Neural progenitor cell (in vitro differentiated cells): ENCODE results near the gene FGFR2. TPM values are rescaled to one million over a fixed set of nuclear protein-coding genes. Genes with fewer than 3 reads are reported as not detected.

Experiments
- DNase-seq: peaks from one replicate; pipeline ENCODE4 v3.0.0-alpha.2; 2016; ENCODE audit warnings: low spot score
- H2AFZ ChIP-seq: fragments of 200-600 bp; sonication (generic); replicated peaks from 2 replicates; pipeline ENCODE4 v1.6.1; 2016; ENCODE audit warnings: antibody characterized with exemption
- H3F3A ChIP-seq: fragments of 200-600 bp; sonication (generic); 2 replicates; pipeline ENCODE4 v1.6.1; 2016; ENCODE audit warnings: antibody characterized with exemption, low read depth
- H3K27ac ChIP-seq: fragments of 200-600 bp; sonication (generic); 2 replicates; pipeline ENCODE4 v1.5.1; 2016; ENCODE audit warnings: mild to moderate bottlenecking
- H3K27me3 ChIP-seq: fragments of 200-600 bp; sonication (generic); 2 replicates; pipeline ENCODE4 v1.6.1; 2016; ENCODE audit warnings: mild to moderate bottlenecking, moderate library complexity
- H3K36me3 ChIP-seq: fragments of 200-600 bp; sonication (generic); 2 replicates; pipeline ENCODE4 v1.5.1; 2016
- H3K4me1 ChIP-seq: fragments of 200-600 bp; sonication (generic); 2 replicates; pipeline ENCODE4 v1.6.1; 2016; ENCODE audit warnings: mixed run types
- H3K4me2 ChIP-seq: fragments of 200-600 bp; sonication (generic); 2 replicates; pipeline ENCODE4 v1.6.1; 2016
- H3K4me3 ChIP-seq: fragments of 200-600 bp; sonication (generic); 2 replicates; pipeline ENCODE4 v1.5.1; 2016
- H3K79me2 ChIP-seq: fragments of 200-600 bp; sonication (generic); 2 replicates; pipeline ENCODE4 v1.6.1; 2016; ENCODE audit warnings: low read depth
- H3K9ac ChIP-seq: fragments of 200-600 bp; sonication (generic); 2 replicates; pipeline ENCODE4 v1.6.1; 2016
- H3K9me3 ChIP-seq: fragments of 200-600 bp; sonication (generic); 2 replicates; pipeline ENCODE4 v1.5.1; 2016; ENCODE audit warnings: low read depth
- H4K20me1 ChIP-seq: fragments of 200-600 bp; sonication (generic); 2 replicates; pipeline ENCODE4 v1.6.1; 2016; ENCODE audit warnings: low read depth
- H3K27ac Mint-ChIP-seq: 3 replicates; pipeline ENCODE4 v1.8.0; 2021; ENCODE audit warnings: mixed read lengths
- H3K27me3 Mint-ChIP-seq: 2 replicates; pipeline ENCODE4 v1.8.0; 2022; ENCODE audit warnings: low read depth, mild to moderate bottlenecking, inconsistent platforms, moderate library complexity, mixed read lengths; ENCODE audit not compliant: insufficient read depth
- H3K36me3 Mint-ChIP-seq: 3 replicates; pipeline ENCODE4 v1.8.0; 2021; ENCODE audit warnings: mixed read lengths
- H3K4me1 Mint-ChIP-seq: 3 replicates; pipeline ENCODE4 v1.8.0; 2021; ENCODE audit warnings: mixed read lengths
- H3K4me3 Mint-ChIP-seq: 3 replicates; pipeline ENCODE4 v1.8.0; 2021; ENCODE audit warnings: mild to moderate bottlenecking, moderate library complexity, mixed read lengths
- H3K9me3 Mint-ChIP-seq: 3 replicates; pipeline ENCODE4 v1.8.0; 2020; ENCODE audit warnings: mixed read lengths
- CTCF ChIP-seq: fragments of 200-600 bp; sonication (generic); IDR thresholded peaks from 2 replicates; pipeline ENCODE4 v1.5.1; 2017; ENCODE audit warnings: antibody characterized with exemption, mild to moderate bottlenecking
- EZH2 ChIP-seq: fragments of 200-600 bp; sonication (generic); IDR thresholded peaks from 2 replicates; pipeline ENCODE4 v1.6.1; 2017; ENCODE audit warnings: antibody characterized with exemption, mild to moderate bottlenecking, moderate library complexity
- EZH2phosphoT487 ChIP-seq: fragments of 200-600 bp; sonication (generic); IDR thresholded peaks from 2 replicates; pipeline ENCODE4 v1.6.1; 2017; ENCODE audit warnings: antibody characterized with exemption
- total RNA-seq: library from RNA; depleted of rRNA; stranded (reverse); fragments of >200 nt; gene quantifications from 2 replicates; pipeline ENCODE4 v1.2.3, GENCODE V29; 2015; ENCODE audit warnings: low replicate concordance

The FGFR2 gene
- total RNA-seq, 1 donor from 2014 or later = 99.1 TPM

- no peak overlapping the region for H3K4me3 ChIP-seq
- no peaks in the 10 kb centered on the region for H3F3A ChIP-seq
- peaks cover 16% of the 10 kb centered on the region for H3K27me3 Mint-ChIP-seq
- H3K27ac Mint-ChIP-seq = peak overlapping the region; percentile 13
- no peaks in the 10 kb centered on the region for H3K9me3 ChIP-seq
- H3K36me3 Mint-ChIP-seq = no peaks in the 10 kb centered on the region
- TF ChIP-seq CTCF (no peak), EZH2phosphoT487 (no peak), EZH2 (no peak)
- H3K79me2 ChIP-seq = no peaks in the 10 kb centered on the region
- peaks cover 21% of the 10 kb centered on the region for H3K27me3 ChIP-seq
- no peaks in the 10 kb centered on the region for H3K36me3 ChIP-seq
- no peaks in the 10 kb centered on the region for H3K4me1 ChIP-seq
- no peak overlapping the region for H2AFZ ChIP-seq
- H4K20me1 ChIP-seq = no peaks in the 10 kb centered on the region
- H3K4me3 Mint-ChIP-seq = peak overlapping the region; percentile 50
- no peak for DNase-seq
- H3K9ac ChIP-seq = no peak overlapping the region
- H3K4me2 ChIP-seq = no peak overlapping the region
- no peaks in the 10 kb centered on the region for H3K9me3 Mint-ChIP-seq
- H3K27ac ChIP-seq = no peak overlapping the region
- peaks cover 9% of the 10 kb centered on the region for H3K4me1 Mint-ChIP-seq
Measured at GRCh38 chr10:121609426-121610380, 11.5 kb upstream of the FGFR2 start.

GRCh38 chr10:121608469-121609190, 10.4 kb upstream of the FGFR2 start:
- Histone ChIP-seq H3K36me3 (no peaks in the 10 kb centered on the region), H3K4me1 (no peaks in the 10 kb centered on the region), H3K27me3 (peaks cover 21% of the 10 kb centered on the region), H3K9me3 (no peaks in the 10 kb centered on the region), H3K79me2 (no peaks in the 10 kb centered on the region), H3F3A (no peaks in the 10 kb centered on the region), H3K27ac (no peak overlapping the region), H3K4me2 (peak overlapping the region; percentile 70), H4K20me1 (no peaks in the 10 kb centered on the region), H3K4me3 (peak overlapping the region; percentile 33), H3K9ac (no peak overlapping the region), H2AFZ (peak overlapping the region; percentile 64)
- TF ChIP-seq CTCF (peak; percentile 97), EZH2phosphoT487 (no peak)
- peak; percentile 81 for DNase-seq
- Mint-ChIP-seq H3K4me1 (peaks cover 9% of the 10 kb centered on the region), H3K9me3 (no peaks in the 10 kb centered on the region), H3K4me3 (peak overlapping the region; percentile 7), H3K27ac (no peak overlapping the region), H3K36me3 (no peaks in the 10 kb centered on the region), H3K27me3 (peaks cover 16% of the 10 kb centered on the region)

- H3K27me3 ChIP-seq = peaks cover 21% of the 10 kb centered on the region
- no peaks in the 10 kb centered on the region for H3K79me2 ChIP-seq
- H3F3A ChIP-seq = no peaks in the 10 kb centered on the region
- no peak overlapping the region for H3K4me3 ChIP-seq
- no peak for TF ChIP-seq EZH2phosphoT487
- no peak for TF ChIP-seq CTCF
- TF ChIP-seq EZH2 = no peak
- DNase-seq = no peak
- Mint-ChIP-seq H3K4me1 (peaks cover 9% of the 10 kb centered on the region), H3K9me3 (no peaks in the 10 kb centered on the region), H3K27ac (no peak overlapping the region), H3K27me3 (peaks cover 20% of the 10 kb centered on the region), H3K4me3 (no peak overlapping the region), H3K36me3 (no peaks in the 10 kb centered on the region)
- H3K27ac ChIP-seq = no peak overlapping the region
- H3K36me3 ChIP-seq = no peaks in the 10 kb centered on the region
- H2AFZ ChIP-seq = no peak overlapping the region
- H3K4me2 ChIP-seq = no peak overlapping the region
- H3K9ac ChIP-seq = no peak overlapping the region
- no peaks in the 10 kb centered on the region for H4K20me1 ChIP-seq
- no peaks in the 10 kb centered on the region for H3K4me1 ChIP-seq
- no peaks in the 10 kb centered on the region for H3K9me3 ChIP-seq
Measured at GRCh38 chr10:121607310-121608055, 9.2 kb upstream of the FGFR2 start.
